NCI-H1436 treated with DMSO at 0.1 percent for 48 hours (cell line): ENCODE data around the gene PCDH8.
A peak's percentile ranks its signal among the peaks of the same experiment; 100 is the strongest.
"Not testable (repeated sequence)": the region's sequence is repeated elsewhere in the genome, so short reads cannot be mapped to it uniquely, and the experiment has no call there.

Source experiments
- DNase-seq: peaks from one replicate; lab custom pipeline; 2025; lab: John Stamatoyannopoulos, UW

Gene PCDH8

DNA sequence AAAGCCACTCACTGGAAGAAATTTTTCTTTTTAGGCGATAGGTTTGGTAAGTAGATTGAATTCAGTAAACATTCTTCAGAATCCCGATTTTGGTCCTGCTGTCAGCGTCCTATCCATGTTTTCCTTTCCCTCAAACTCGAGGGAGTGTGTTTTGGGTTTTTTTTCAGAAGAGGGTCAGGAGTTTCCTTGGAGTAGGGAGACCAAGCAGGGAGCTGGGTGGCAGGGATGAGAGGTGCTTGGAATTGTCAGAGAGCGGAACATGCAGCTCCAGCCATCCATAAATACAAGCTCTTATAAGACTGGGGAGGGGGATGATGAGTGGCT lies 1.6 kb upstream of the PCDH8 start:
- DNase-seq: no peak

DNA sequence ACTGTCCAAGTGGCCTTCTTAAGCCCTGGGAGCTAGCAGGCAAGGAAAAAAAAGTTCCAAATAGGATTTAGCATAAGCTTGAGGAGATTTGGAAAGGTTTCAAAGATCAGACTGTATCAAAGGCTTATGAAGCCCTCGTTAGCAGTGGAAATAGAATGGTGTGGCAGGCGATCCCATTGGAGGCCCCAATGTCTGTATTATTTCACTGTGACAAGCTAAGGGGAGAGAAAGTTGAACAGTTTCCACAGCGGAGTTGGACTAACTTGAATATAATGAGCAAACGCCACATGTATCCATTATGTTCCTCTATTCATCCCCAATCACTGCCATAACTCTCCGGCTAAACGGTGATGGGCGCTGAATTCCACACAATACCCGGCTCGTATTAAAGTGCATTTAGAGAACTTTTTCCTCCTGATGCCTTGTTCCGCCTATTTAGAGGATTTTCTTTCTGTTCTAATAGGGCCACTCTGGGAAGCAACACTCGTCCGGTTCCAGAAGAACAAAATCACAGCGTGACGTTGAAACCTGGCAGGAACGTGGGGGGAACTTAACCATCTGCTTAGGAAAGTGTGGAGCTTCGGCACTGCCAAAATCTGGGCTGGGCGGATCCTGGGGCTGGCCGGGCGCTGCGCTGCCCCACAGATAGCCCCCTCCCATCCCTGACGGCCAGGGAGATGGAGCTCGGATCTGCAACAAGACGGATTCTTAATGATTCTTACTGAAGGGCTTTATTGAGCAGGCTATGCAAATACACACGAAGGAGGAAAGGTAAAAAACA lies 1.0 kb upstream of the PCDH8 start:
- DNase-seq: no peak

DNA sequence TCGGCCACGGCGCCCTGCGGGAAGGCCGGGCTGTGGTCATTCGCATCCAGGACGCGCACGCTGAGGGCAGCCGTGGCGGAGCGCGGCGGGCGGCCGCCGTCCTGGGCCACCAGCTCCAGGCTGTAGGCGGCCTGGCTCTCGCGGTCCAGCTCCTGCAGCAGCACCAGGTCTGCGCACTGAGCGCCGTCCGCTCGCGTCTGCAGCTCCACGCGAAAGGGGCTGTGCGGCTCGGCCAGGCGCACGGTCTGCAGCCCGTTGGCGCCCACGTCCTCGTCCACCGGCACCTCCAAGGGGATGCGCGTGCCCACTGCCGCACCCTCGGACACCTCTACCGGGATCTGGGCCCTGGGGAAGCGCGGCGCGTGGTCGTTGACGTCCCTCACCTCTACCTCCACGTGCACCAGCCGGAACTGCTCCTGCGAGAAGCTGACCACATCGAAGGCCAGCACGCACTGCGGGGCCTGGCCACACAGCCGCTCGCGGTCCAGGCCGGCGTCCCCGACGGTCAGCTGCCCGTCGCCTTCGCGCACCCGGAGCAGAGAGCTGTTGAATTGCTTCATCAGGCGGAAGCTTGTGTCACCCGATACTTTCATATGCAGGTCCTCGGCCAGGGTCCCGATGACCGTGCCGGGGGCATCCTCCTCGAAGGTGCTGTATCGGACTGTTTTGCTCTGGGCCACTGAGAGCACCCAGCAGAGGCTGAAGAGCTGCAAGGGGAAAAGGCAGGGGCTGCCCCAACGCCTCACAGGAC lies 583 bp downstream of the PCDH8 start:
- DNase-seq: no peak

DNA sequence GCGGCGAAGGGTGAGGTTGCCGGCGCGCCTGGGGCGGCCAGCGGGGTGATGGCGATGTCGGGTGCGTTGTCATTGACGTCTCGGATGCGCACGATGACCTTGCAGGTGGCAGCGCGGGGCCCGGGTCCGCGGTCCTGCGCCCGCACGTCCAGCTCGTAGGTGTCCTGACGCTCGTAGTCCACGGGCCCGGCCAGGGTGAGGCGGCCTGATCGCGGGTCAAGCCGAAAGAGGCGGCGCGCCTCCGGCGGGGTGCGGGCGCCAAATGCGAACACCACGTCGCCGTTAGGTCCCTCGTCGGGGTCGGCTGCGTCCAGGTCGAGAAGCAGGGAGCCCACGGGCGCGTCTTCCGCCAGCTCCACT lies 1.1 kb downstream of the PCDH8 start:
- no peak for DNase-seq

DNA sequence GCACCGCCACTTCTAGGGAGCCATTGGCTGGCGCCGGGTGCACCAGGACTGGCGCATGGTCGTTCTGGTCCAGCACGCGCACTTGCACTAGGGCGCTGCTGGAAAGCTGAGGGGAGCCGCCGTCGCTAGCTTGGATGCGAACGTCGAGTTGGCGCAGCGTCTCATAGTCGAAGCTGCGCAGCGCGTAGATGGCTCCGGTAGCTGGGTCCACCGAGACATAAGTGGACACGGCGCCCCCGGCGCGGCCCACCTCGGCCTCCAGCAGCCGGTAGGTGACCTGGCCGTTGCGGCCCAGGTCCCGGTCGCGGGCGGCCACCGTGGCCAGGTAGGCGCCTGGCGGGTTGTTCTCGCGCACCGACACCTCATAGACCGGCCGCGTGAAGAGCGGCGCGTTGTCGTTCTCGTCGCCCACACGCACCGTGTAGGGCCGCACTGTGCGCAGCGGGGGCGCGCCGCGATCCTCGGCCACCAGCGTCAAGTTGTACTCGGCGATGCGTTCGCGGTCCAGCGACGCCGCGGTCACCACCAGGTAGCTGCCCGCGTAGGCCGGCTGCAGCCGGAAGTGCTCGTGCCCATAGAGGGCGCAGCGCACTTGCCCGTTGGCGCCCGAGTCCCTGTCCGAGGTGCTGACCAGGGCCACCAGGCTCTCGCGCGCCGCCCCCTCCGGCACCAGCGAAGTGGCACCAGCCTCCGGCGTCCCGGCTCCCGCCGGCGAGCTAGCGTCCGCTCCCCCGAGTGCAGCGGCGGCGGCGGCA lies 1.7 kb downstream of the PCDH8 start:
- no peak for DNase-seq

DNA sequence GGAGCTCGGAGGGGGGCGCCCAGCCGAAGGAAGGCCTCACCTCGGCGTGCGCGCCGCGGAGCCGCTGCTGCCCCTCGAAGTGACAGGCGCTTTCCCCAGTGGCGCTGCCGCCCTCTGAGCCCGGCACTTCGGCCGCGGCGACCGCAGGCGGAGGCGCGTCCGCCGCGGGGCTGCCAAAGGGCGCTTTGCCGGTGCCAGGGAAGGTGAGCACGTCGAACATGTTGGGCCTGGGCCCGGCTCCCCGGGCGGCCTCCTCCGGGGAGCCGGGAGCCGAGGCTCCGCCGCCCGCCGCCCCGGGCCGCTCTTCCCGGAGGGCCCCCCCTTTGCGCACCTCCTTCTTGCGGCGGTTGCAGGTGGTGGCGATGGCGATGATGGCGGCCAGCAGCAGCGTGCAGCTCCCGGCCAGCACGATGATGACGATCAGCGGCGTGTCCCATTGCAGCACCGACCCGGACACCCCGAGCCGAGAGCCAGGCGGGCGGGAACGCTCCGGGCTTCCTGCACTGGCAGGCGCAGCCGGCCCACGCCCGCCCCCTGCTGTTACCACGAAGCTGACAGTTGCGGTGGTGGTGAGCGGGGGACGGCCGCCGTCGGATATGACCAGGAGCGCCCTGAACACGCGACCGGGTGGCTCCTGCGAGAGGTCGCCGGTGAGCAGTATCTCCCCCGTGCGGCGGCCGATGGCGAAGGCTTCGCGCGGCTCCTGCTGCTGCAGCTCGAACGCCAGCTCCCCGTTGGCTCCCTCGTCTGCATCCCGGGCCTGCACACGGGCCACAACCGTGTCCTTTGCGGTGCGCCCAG lies 2.5 kb downstream of the PCDH8 start:
- DNase-seq: no peak

DNA sequence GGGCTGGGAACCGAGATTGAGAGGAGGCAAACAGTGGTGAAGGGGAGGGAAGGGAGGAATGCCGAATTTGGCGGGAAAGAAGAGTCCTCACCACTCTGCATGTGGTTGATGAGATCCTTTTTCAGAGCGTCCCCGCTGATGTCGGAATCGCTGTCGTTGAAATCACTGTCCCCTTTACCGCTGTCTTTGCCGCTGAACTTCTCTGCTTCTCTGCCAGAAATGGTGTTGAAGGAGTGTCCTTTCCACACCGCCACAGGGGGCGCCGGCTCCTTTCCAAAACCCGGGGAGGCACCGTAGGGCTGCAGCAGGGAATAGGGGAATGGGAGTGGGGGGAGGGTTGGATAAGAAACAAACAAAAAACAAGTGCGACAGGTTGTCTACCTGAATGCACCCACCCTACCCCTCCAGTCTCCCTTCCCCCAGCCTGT lies 3.1 kb downstream of the PCDH8 start:
- DNase-seq: no peak

DNA sequence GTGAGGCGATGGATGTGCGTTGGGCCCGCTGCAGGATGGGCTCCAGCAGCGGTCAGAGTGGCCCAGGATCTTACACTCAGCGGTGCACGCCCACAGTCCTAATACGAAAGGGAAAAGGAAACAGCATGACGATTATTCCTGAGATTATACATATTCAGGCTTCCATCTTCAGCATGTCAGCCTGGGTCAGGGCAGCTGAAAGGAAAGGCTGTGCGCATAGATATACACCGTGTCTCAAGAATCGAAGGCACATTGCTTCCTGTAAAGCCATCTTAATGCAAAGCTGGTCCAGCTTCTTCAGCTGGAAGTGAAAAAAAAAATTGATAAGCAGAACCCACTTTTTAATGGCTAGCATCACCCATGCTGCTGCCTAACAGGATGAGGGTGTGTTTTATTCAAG lies 3.6 kb downstream of the PCDH8 start:
- no peak for DNase-seq

DNA sequence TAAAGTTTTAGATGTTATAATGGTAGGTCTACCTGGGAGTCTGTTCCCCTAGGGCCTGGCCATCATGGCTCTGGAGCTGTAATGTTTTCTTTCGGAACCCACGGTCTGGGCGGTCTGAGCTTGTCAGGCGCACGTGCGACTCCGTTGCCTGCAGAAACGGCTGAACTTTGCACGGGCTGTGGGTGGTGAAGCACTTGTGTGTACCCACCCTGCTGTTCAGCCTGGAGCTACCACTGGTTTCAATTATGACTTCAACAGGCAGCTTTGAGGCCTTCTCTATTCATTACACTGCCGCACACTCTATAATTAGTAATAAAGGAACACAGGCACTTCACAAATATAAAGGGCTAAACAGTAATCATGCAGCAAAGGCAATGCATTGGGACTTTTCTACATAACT lies 6.0 kb downstream of the PCDH8 start:
- DNase-seq: peak; percentile 44

DNA sequence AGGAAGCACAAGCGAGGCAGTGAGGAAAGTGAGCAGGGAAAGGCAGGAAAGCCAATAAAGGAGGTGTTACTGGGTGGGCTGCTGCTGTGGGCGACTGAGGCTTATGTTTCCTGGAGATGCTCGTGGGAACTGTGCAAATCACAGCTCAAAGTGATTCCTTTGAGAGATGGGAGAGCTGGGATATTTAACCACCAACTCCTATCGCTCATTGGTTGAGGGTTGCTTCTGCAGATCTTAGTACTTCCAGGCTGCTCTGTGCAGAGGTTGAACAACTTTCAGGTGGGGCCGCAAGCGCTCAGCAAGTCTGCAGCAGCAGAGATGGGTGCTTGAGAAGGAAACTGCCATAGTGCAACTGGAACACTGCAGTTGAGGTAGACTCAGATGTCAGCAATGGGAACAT lies 8.4 kb downstream of the PCDH8 start:
- DNase-seq: no peak

DNA sequence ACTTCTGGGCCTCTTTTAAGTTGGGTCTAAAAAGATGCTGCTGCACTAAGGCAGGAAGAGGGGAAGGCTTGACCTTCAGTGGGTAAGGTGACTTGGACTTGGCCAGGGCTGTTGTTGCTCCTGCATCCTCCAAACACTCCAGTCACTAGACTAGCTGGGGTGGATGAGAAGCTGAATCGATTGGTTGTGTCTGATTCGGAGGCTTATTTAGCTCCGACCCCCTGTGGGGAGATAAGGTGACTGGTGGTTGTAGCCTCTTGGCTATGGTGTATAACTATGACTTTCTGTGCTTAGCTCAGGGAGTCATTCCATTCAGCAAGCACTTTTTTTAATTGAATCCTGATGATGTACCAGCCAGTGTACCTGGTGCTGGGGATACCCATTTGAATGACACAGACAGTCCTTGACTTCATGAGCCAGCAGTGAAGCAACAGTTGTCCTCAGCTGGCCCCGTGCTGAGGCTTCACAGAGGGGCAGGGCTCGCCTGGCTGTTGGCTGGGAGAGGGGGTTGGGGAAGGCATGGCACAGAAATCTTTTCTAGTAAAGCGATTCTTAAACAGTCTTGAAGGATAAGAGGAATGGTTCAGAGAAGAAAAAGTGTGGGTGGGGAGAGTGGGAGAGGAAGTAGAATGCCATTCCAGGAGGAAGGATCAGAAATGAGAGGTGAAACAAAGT lies 9.9 kb downstream of the PCDH8 start:
- DNase-seq: no peak

DNA sequence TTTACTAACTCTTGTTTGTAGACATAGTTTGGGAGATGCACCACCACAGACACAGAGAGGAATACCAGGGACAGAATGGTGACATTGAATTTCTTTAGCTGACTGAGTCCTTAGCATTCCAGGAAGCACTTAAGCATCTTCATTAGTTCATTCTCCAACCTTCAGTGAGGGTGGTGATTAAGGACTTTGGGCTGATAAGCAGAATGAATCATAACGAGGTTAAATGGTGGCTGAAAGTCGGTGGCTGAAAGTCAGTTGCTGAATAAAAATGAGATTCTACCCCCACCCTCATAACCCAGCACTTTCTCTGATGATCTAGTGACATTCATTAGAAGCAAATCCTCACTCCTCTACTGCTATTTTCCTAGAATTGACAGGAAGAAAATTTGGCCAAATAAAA lies 10.6 kb downstream of the PCDH8 start:
- DNase-seq: no peak

DNA sequence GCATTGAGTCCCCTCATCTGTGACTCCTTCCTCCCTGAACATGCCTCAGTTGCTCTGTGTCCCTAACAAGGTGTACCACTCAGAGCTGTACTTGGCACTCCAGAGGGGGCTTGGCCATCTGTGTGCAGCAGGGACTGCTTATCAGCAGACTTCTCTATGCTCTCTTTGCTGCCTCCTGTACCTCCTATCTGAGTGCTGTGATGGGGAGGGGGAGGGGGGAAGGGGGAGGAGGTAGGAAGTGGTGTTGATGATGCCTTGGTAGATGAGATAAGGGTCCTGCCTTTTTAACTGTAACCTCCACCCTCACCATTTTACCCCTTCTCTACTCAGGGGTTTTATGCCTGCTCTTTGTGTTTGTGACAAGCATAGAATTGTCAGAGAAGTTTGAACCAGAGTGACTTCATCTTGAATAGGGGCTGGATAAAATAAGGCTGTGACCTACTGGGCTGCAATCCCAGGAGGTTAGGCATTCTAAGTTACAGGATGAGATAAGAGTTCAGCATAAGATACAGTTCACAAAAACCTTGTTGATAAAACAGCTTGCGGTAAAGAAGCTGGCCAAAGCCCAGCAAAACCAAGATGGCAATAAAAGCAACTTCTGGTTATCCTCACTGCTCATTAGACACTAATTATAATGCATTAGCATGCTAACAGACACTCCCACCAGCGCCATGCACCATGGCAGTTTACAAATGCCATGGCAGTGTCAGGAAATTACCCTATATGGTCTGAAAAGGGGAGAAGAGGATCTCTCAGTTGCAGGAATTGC lies 13.2 kb downstream of the PCDH8 start:
- no peak for DNase-seq

DNA sequence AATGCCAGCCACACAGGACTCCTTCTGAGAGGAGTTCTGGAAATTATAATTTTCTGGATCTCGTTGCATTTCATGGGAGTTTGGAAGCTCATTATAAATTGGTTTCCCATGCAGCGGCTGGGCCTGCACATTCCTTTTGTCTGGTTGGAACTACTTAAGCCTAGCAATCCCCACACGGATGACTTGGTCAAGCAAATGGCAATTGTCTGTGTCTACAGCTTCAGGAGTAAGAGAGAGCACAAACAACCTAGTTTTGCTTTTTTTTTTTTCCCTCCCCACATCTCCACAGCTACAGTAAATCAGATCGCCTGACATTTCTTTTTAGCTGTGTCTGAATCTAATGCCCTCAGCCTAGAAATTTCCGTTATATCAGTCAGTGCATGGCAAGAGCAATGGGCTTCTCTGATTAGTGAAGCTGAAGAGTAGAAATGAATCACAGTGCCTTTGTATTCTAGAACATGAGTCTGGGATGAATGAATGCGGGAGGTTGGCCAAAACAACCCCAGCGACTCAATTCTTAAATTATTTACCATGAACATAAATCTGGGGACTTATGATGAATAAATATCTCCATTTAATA lies 15.1 kb downstream of the PCDH8 start:
- DNase-seq: no peak

DNA sequence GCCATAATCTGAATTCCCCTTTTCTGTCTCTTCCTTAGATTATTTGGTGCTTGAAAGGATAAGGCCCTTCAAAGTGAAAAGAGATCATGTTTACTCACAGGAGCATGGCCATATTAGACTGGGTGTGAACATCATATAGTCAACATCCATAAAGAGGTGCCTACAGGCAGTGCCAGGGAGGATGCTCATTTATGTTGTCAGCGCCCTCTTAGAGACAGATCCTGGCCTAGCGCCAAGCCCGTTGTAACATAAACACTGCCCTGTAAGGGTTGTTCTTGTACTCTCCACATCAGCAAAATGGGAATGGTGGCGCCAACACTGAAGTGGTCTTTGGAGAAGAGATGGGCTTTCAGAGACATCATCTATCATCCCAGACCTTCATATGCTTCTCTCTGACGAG lies 16.1 kb downstream of the PCDH8 start:
- DNase-seq: no peak

DNA sequence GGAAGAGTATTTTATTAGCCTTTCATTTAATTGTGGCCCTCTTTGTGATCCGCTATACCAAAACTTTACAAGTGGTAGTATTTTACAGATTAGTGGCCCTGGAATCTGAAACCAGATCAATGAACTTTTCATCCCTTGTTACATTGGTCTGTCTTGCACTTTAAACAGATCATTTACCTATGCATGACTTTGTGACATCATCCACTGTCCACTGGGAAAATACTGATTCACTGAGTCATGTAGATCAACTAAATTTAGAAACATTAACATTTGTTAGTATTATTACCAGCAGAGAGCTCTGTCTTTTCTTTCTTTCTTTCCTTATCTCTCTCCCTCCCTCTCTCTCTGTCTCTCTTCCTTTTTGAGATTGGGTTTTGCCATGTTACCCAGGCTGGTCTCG lies 17.5 kb downstream of the PCDH8 start:
- DNase-seq: no peak

DNA sequence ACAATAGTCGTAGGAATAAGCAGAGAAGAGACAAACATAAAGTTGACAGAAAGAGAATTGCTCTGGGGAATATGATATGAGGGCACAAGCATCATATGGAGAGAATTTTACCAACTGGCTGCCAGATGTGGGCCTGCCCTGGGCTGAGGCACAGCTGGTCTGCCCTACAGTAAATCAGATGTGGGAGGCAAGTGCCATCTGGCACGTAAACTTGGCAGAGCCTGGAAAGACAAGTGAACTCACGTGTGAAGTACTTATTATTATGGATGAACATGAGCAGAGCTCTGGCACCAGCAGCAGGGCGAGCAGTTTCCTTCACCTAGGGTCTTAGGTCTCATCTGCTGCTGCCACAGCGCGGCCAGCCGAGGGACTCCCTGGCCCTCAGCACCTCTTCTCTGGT lies 20.6 kb downstream of the PCDH8 start:
- no peak for DNase-seq

DNA sequence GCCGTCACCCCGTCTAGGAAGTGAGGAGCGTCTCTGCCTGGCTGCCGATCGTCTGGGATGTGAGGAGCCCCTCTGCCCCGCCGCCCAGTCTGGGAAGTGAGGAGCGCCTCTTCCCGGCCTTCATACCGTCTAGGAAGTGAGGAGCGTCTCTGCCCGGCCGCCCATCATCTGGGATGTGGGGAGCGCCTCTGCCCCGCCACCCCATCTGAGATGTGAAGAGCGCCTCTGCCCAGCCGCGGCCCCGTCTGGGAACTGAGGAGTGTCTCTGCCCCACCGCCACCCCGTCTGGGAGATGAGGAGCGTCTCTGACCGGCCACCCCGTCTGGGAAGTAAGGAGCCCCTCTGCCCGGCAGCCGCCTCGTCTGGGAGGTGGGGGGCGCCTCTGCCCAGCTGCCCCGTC lies 30.6 kb downstream of the PCDH8 start:
- DNase-seq: not testable (repeated sequence)

DNA sequence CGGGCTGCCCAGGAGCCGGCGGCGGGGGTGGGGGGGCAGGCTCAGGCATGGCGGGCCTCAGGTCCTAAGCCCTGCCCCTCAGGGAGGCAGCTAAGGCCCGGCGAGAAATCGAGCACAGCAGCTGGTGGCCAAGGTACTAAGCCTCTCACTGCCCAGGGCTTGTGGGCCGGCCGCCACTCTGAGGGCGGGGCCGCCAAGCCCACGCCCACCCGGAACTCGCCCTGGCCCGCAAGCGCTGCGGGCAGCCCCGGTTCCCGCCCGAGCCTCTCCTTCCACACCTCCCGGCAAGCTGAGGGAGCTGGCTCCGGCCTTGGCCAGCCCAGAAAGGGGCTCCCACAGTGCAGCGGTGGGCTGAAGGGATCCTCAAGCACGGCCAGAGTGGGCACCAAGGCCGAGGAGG lies 33.1 kb downstream of the PCDH8 start:
- no peak for DNase-seq

DNA sequence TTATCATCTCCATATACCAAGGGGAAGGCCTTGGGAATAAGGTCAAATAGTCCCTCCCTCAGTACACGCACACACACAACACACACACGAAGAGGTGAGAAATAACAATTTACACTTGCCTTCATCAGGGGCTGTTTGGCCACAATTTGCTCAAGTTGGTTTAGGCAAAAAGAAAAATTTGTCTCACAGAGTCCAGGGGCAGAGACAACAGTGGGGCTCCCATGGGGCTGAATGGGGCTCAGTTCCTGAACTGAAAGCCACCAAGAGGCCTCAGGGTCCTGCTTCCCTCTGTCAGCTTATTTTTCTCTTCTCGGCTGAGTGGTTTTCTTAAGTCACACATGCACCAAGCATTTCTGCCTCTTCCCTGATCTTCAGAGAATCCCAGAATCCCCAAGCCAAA lies 35.5 kb downstream of the PCDH8 start:
- no peak for DNase-seq

DNA sequence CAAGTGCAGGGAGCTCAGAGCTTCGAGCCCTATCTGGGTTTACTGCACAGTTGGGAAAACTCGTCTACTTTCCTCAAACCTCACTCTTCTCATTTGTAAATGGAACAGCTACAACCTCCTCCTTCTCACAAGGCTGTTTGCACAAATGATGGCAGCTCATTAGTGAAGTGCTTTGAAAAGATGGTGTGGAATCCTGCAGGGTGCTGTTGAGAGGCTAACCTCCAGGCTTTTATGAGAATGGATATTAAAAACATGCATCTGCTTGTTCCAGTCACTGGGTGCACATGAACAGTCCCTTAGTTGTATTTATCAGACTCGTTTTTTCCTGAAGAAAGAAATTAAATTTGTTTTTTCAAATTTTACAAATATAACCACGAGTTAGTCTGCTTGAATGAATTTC lies 36.6 kb downstream of the PCDH8 start:
- DNase-seq: no peak
